Measurements from ENCODE around the gene ETV1. TPM values are rescaled to one million over a fixed set of nuclear protein-coding genes. Genes with fewer than 3 reads are reported as not detected.

ETV1 gene
- total RNA-seq, 1 donor from 2014 or later, result not detected

DNA sequence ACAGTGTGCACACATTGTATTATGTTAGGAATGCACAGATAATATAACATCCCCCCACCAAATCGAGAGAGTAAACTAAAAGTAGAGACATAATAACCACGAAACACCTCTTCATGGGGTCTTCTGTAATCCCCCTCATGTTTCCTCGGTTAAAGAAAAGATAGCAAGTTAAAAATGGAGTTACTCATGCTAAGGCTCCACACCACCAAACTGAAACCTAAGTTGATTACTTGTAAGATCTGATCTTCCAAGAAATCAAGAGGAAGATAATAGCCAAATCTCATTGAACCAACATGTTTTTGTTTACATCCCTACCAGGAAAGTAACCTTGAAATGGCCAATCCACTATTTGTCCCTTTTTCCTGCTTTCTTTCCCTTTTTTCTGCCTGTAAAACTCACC lies 11.7 kb upstream of the ETV1 start:
- no peaks in the 10 kb centered on the region for H3K4me1 Mint-ChIP-seq
- no peak for TF ChIP-seq CTCF (IDR thresholded peaks at IDR 0.05)
- no peak overlapping the region for H3K27ac Mint-ChIP-seq
- DNase-seq (no peak), ATAC-seq (ENCODE audit: low read depth) (no peak)
- H3K9me3 Mint-ChIP-seq, result peaks cover 10% of the 10 kb centered on the region
- H3K27me3 Mint-ChIP-seq, result no peaks in the 10 kb centered on the region
- no peak overlapping the region for H3K4me3 Mint-ChIP-seq
- no peaks in the 10 kb centered on the region for H3K36me3 Mint-ChIP-seq (ENCODE audit: low read depth)
- CTCF ChIA-PET, result no interaction called here
- intact Hi-C loops (cut with micrococcal nuclease), result no loop called here
- POLR2A ChIA-PET, result no interaction called here

DNA sequence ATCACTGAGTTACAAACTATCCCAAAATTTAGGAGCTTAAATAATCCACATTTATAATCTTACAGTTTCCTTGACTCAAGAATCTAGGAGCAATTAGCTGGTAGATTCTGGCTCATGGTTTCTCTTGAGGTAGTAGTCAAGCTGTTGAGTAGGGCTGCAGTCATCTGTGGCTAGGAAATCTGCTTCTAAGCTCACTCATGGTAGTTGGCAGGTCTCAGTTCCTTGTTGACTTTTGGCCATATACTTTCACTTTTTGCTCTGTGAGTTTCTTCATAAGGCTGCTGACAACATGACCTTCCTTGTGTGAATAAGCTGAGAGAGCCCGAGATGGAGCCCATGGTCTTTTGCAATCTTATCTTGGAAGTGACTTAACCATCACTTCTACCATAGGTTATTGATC lies 10.8 kb upstream of the ETV1 start:
- TF ChIP-seq CTCF (IDR thresholded peaks at IDR 0.05), result no peak
- Mint-ChIP-seq H3K4me1 (no peaks in the 10 kb centered on the region), H3K36me3 (ENCODE audit: low read depth) (no peaks in the 10 kb centered on the region), H3K27me3 (no peaks in the 10 kb centered on the region), H3K27ac (no peak overlapping the region), H3K4me3 (no peak overlapping the region), H3K9me3 (peaks cover 10% of the 10 kb centered on the region)
- DNase-seq (no peak), ATAC-seq (ENCODE audit: low read depth) (no peak)
- intact Hi-C loops (cut with micrococcal nuclease), result no loop called here
- CTCF ChIA-PET, result no interaction called here
- POLR2A ChIA-PET, result no interaction called here

DNA sequence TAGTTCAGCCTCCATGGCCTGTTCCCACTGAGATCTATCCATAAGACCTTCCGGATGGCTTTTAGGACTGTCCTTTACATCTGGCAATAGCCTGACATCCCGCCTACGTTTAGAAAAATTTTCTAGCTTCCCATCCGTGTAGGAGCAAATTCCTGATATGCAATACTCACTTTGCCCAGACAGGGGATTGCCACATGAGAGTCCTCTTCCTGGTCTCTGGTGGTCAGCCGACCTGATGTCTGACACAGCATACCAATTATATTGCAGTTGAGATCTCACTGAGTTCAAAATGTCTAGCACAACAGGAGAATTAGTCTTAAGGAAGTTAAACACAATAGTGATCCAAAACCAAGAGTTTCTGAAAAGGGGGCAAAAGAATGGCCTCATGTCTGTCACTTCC lies 9.4 kb upstream of the ETV1 start:
- DNase-seq (no peak), ATAC-seq (ENCODE audit: low read depth) (no peak)
- no peak overlapping the region for H3K4me3 Mint-ChIP-seq
- no peak overlapping the region for H3K27ac Mint-ChIP-seq
- ChIA-PET CTCF (no interaction called here), POLR2A (no interaction called here)
- H3K9me3 Mint-ChIP-seq, result peaks cover 8% of the 10 kb centered on the region
- H3K36me3 Mint-ChIP-seq (ENCODE audit: low read depth), result no peaks in the 10 kb centered on the region
- no peak for TF ChIP-seq CTCF (IDR thresholded peaks at IDR 0.05)
- intact Hi-C loops (cut with micrococcal nuclease), result no loop called here
- no peaks in the 10 kb centered on the region for H3K4me1 Mint-ChIP-seq
- no peaks in the 10 kb centered on the region for H3K27me3 Mint-ChIP-seq

DNA sequence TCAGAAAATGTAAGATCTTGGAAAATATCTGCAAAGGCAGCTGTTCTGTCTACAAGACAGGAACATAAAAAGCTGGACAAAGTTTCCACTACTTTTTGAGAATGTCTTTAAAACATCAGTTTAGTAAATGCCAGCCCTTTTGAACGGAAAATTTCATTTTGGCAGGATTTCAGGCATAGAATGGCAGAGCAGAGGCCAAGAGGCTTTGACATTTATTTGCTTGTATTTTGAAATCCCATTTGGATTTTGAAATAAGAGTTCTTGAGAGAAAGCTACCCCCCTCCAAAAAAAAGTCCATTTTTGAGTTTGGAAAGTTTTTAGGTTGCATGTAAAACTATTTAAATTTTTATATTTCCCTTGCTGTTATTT lies 3.1 kb upstream of the ETV1 start:
- DNase-seq, result no peak
- Mint-ChIP-seq H3K9me3 (no peaks in the 10 kb centered on the region), H3K4me3 (no peak overlapping the region), H3K27ac (no peak overlapping the region), H3K4me1 (no peaks in the 10 kb centered on the region), H3K27me3 (no peaks in the 10 kb centered on the region), H3K36me3 (ENCODE audit: low read depth) (no peaks in the 10 kb centered on the region)
- CTCF ChIA-PET, result no interaction called here
- TF ChIP-seq CTCF (IDR thresholded peaks at IDR 0.05), result no peak
- POLR2A ChIA-PET, result no interaction called here
- ATAC-seq (ENCODE audit: low read depth), result no peak
- intact Hi-C loops (cut with micrococcal nuclease), result no loop called here

- Mint-ChIP-seq H3K27me3 (no peaks in the 10 kb centered on the region), H3K9me3 (no peaks in the 10 kb centered on the region), H3K27ac (no peak overlapping the region), H3K36me3 (ENCODE audit: low read depth) (no peaks in the 10 kb centered on the region), H3K4me1 (no peaks in the 10 kb centered on the region), H3K4me3 (no peak overlapping the region)
- no peak for ATAC-seq (ENCODE audit: low read depth)
- TF ChIP-seq CTCF (IDR thresholded peaks at IDR 0.05), result no peak
- intact Hi-C loops (cut with micrococcal nuclease), result no loop called here
- ChIA-PET CTCF (no interaction called here), POLR2A (no interaction called here)
- no peak for DNase-seq
These were observed 2.5 kb upstream of the ETV1 start for GRCh38 chr7:13991791-13992595.

Data from activated B cell treated with CpG ODN at 0.5 μM for 24 hours (primary cell).